HG03066 (cell line): ENCODE measurements around the gene SVIL.
"Not testable (repeated sequence)": the region's sequence is repeated elsewhere in the genome, so short reads cannot be mapped to it uniquely, and the experiment has no call there.

Experiments used
- ATAC-seq: cut with Tn5 transposase; IDR thresholded peaks from one replicate; pipeline ENCODE4 v1.9.1; 2021; ENCODE audit warnings: low read depth; ENCODE audit not compliant: unreplicated experiment

Gene SVIL

DNA sequence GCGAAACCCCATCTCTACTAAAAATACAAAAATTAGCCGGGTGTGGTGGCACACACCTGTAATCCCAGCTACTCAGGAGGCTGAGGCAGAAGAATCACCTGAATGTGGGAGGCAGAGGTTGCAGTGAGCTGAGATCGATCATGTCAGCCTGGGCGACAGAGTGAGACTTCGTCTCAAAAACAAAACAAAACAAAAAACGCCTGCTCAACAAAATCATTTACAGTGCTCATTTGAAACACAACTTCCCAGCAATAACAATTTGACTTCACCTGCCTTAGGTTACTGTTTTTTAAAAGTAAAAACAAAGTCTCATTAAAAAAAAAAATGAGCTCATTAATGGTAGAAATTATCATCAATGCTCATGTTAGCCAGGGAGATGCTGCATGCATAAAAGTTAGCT, 10.4 kb downstream of the SVIL start:
- ATAC-seq = not testable (repeated sequence)

- ATAC-seq = no peak
Measured at GRCh38 chr10:29623797-29624196, 11.0 kb downstream of the SVIL start.

- no peak for ATAC-seq
Measured at GRCh38 chr10:29622382-29622922, 12.3 kb downstream of the SVIL start.

DNA sequence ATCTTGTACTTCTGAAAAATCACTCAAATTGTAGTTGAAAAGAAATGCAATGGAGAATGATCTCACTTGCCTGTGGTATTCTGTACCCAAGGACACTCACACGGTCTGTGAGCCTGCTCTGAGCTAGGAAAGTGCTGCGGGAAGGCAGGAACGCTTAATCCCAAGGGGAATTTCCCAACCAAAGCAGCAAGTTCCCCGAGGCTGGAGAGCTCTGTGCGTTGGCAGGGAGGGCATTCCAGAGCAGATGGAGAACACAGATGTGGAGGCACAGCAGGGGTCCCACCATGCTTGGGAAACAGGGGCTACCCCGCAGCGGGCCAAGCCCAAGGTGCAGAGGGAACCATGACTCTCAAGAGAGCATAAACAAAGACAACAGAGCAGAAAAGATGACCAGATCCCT, 13.6 kb downstream of the SVIL start:
- ATAC-seq = no peak

DNA sequence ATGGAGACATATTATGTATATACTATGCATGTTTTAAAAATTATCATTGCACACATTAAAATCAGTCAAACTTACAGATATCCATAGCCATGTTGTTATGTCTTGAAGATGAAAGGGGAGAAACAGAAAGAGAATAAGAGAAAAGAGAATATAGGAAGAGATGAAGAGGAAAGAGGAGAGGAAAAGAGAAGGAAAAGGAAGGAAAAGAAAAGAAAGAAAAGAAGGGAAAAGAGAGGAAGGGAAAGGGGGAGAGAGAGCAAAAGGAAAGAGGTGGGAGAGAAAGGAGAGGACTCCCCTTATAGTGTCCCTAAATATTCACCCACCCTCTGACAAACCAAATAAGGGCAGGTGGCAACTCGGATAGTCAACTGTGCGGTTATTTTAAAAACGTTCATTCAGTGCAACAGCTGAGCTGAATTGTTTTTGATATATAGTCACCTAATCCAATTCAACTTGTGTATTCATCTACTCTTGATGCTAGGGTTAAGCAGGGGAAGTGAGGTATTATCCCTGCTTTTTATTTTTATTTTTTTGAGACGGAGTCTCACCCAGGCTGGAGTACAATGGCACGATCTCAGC, 14.6 kb downstream of the SVIL start:
- ATAC-seq = no peak

- no peak for ATAC-seq
Measured at GRCh38 chr10:29619241-29619669, 15.5 kb downstream of the SVIL start.

DNA sequence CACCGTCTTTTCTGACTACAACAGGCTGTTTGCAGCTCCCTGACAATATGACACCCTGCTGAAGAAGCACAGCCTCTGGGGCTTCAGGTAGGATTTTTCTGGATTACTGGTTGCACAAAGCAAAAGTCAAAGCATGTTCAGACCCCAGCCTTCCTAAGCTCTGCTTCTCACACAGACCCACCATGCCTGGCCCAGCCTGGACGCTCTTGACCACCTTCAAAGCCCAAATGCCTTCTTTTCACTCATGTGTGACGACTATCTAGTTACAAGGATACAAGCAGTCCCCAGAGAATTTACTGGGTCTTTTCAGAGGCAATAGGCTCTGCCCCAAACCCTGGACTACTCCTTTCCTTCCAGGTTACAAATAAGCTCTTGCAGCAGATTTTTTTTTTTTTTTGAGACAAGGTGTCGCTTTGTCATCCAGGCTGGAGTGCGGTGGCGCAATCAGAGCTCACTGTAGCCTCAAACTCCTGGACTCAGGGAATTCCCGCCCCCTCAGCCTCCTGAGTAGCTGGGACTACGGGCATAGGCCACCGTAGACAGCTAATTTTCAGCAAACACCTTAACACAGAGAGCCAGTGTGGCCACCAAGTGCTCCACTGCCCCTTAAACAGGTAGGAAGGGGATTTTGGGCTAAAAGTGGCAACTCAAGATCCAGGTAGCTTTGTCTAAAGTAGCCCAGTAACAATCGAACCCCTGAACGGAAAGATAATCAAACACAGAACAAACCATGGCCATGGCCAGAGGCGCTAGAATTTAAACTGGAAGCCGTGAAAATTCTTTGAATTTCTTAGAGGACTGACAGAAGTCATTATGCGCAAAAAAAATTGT, 16.2 kb downstream of the SVIL start:
- no peak for ATAC-seq

DNA sequence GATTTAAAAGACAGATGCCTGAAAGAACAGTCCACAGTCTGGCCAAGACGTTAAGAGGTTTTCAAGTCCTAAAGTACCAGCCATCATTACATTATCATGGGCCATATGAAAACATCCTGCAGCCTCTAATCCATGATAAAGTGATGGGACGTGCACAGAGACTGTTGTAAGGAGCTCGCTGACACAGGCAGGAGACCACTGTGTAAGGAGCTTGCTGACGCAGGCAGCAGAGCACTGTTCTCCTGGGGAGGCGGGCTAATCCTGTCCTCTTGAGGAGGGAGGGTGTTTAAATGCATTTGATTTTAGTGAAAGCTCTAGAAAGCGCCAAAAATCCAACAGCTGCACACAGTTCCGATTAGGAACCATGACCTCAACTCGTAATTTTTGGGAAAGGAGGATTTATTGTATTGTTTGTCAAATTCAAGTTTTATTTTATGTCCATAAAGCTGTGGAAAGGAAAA, 16.9 kb downstream of the SVIL start:
- no peak for ATAC-seq

DNA sequence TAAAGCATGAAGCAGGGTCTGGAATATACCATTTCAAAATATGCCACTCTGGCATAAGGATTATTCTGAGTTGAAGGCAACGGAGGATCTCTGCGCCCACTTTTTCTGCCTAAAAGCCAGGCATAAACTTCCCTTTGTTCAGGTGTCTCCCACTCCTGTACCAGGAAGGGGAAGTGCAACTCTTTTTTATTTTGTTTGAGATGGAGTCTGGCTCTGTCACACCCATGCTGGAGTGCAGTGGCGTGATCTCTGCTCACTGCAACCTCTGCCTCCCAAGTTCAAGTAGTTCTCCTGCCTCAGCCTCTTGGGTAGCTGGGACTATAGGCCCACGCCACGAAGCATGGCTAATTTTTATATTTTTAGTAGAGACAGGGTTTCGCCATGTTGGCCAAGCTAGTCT, 18.2 kb downstream of the SVIL start:
- no peak for ATAC-seq

- ATAC-seq = no peak
Measured at GRCh38 chr10:29615195-29615594, 19.6 kb downstream of the SVIL start.

- not testable (repeated sequence) for ATAC-seq
Measured at GRCh38 chr10:29614289-29614688, 20.5 kb downstream of the SVIL start.

GRCh38 chr10:29613791-29614190, 21.0 kb downstream of the SVIL start:
- no peak for ATAC-seq

DNA sequence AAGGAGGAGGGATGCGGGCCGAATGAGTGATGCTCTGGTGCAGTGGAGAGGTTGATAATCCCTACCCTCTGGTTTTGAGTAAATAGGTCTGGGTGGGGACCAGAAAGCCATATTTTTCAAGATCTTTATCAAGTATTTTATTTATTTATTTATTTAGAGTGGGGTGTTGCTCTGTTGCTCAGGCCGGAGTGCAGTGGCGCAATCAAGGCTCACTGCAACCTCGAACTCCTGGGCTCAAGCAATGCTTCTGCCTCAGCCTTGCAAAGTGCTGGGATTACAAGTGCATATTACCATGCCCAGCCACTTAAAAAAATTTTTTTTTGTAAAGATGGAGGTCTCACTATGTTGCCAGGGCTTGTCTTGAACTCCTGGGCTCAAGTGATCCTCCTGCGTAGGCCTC, 21.6 kb downstream of the SVIL start:
- ATAC-seq = no peak

DNA sequence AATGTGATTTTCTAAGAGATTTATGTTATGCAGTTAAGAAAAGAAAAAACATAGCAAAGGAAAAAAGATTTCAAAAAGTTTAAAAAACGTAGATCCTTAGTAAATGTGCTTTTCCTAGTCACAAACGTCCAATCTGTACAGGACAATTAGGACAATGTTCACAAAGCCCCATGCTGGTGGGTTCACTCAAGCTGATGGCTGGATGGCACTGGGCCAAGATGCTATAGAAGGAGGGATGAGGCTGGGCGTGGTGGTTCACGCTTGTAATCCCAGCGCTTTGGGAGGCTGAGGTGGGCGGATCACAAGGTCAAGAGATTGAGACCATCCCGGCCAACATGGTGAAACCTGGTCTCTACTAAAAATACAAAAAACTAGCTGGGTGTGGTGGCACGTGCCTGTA, 22.1 kb downstream of the SVIL start:
- no peak for ATAC-seq

- no peak for ATAC-seq
Measured at GRCh38 chr10:29611781-29612381, 22.9 kb downstream of the SVIL start.

GRCh38 chr10:29610876-29611647, 23.7 kb downstream of the SVIL start:
- no peak for ATAC-seq

- not testable (repeated sequence) for ATAC-seq
Measured at GRCh38 chr10:29610331-29610730, 24.4 kb downstream of the SVIL start.

GRCh38 chr10:29609696-29610095, 25.1 kb downstream of the SVIL start:
- ATAC-seq = no peak

DNA sequence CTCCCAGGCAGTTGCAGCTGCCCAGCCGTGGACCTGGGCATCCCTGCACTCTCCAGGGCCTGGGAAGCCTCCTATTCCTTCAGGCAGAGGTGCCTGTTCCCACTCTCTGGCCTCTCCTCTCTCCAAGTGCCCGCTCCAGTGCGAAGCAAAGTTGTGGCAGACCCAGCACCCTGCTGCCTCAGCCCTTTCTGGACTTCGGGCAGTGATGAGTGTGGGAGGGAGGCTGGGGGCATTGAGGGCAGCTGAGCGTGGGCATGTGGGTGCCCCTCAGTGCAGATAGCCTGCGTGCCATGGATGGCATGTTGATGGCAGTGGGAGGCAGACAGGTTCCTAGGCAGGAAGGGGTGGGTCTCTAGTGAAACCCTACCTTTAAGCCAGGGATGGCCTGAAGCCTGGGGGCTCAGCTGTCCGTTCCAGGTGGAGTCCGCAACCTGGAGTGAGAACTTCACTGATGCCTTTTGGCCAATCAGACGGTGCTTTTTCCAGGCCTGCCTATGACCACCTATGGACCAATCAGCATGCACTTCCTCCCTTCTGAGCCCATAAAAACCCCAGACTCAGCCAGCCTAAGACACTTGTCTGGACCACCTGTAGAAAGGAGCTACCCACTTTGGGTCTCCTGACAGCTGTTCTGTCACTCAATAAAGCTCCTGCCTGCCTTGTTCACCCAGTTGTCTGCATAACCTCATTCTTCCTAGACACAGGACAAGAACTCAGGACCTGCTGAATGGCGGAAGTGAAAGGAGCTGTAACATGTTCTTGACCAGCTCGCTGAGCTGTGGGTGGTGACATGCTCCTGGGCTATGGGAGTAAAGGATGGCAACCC, 26.1 kb downstream of the SVIL start:
- ATAC-seq = no peak

DNA sequence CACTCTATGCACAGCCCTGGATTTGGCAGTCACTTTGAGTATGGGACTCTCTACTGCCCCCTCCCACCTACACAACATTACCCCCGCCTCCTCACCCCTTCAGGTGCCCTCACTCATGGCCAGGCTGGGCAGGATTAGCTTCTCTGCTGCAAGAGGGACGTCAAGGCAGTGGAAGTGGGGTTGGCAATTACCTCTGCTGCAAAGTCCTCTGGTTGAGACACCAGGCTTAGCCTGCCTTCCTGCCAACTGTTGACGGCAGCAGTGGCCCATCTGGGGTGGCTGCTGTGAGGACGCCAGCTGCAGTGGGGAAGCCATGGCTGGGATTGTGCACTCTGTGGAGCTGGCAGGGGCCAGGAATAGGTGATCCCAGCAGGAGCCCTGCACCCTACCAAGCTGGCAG, 26.7 kb downstream of the SVIL start:
- no peak for ATAC-seq
